Rectal smooth muscle tissue (tissue), 1 donor: Measurements from ENCODE around the gene LRRK1.

ENCODE experiments used
- H3K27ac ChIP-seq: one replicate; pipeline ENCODE4 v1.7.0; 2013; ENCODE audit warnings: low read depth, low read length, inconsistent platforms
- H3K27me3 ChIP-seq: one replicate; pipeline ENCODE4 v1.7.0; 2013; ENCODE audit warnings: low read length; ENCODE audit not compliant: control insufficient read depth, insufficient read depth
- H3K36me3 ChIP-seq: one replicate; pipeline ENCODE4 v1.7.0; 2013; ENCODE audit warnings: low read length; ENCODE audit not compliant: control insufficient read depth, insufficient read depth
- H3K4me1 ChIP-seq: one replicate; pipeline ENCODE4 v1.7.0; 2013; ENCODE audit warnings: low read length; ENCODE audit not compliant: control insufficient read depth, insufficient read depth
- H3K4me3 ChIP-seq: one replicate; pipeline ENCODE4 v1.7.0; 2013; ENCODE audit warnings: low read length
- H3K9ac ChIP-seq: one replicate; pipeline ENCODE4 v1.7.0; 2013; ENCODE audit warnings: low read length

The LRRK1 gene

GRCh38 chr15:100895721-100896120 lies 23.4 kb upstream of the LRRK1 start:
- no peaks in the 10 kb centered on the region for H3K36me3 ChIP-seq
- no peak overlapping the region for H3K9ac ChIP-seq
- no peak overlapping the region for H3K4me3 ChIP-seq
- H3K27me3 ChIP-seq = no peaks in the 10 kb centered on the region
- peaks cover 2% of the 10 kb centered on the region for H3K4me1 ChIP-seq
- H3K27ac ChIP-seq = no peak overlapping the region

- H3K4me1 ChIP-seq = peaks cover 13% of the 10 kb centered on the region
These were observed 21.7 kb upstream of the LRRK1 start for GRCh38 chr15:100897221-100898151.

GRCh38 chr15:100898152-100898490 lies 21.0 kb upstream of the LRRK1 start:
- peaks cover 17% of the 10 kb centered on the region for H3K4me1 ChIP-seq
- H3K4me3 ChIP-seq = no peak overlapping the region
- H3K27me3 ChIP-seq = no peaks in the 10 kb centered on the region
- no peak overlapping the region for H3K27ac ChIP-seq
- H3K9ac ChIP-seq = no peak overlapping the region
- H3K36me3 ChIP-seq = no peaks in the 10 kb centered on the region

More at GRCh38 chr15:100897221-100898151, 21.7 kb upstream of the LRRK1 start:
- H3K4me3 ChIP-seq = no peak overlapping the region
- H3K27me3 ChIP-seq = no peaks in the 10 kb centered on the region
- H3K27ac ChIP-seq = no peak overlapping the region
- H3K9ac ChIP-seq = no peak overlapping the region
- H3K36me3 ChIP-seq = no peaks in the 10 kb centered on the region

GRCh38 chr15:100898661-100899462 lies 20.3 kb upstream of the LRRK1 start:
- peaks cover 17% of the 10 kb centered on the region for H3K4me1 ChIP-seq
- H3K9ac ChIP-seq = no peak overlapping the region
- no peaks in the 10 kb centered on the region for H3K27me3 ChIP-seq
- no peak overlapping the region for H3K27ac ChIP-seq
- H3K36me3 ChIP-seq = no peaks in the 10 kb centered on the region
- H3K4me3 ChIP-seq = no peak overlapping the region

- Histone ChIP-seq H3K36me3 (no peaks in the 10 kb centered on the region), H3K27ac (no peak overlapping the region), H3K4me1 (peaks cover 17% of the 10 kb centered on the region)
These were observed 19.6 kb upstream of the LRRK1 start for GRCh38 chr15:100899601-100900000.

GRCh38 chr15:100900136-100900794 lies 18.9 kb upstream of the LRRK1 start:
- peak overlapping the region; percentile 57 for H3K27ac ChIP-seq
- no peak overlapping the region for H3K9ac ChIP-seq
- H3K4me3 ChIP-seq = no peak overlapping the region
- H3K36me3 ChIP-seq = no peaks in the 10 kb centered on the region
- H3K27me3 ChIP-seq = no peaks in the 10 kb centered on the region
- H3K4me1 ChIP-seq = peaks cover 17% of the 10 kb centered on the region

More at GRCh38 chr15:100899601-100900000, 19.6 kb upstream of the LRRK1 start:
- Histone ChIP-seq H3K4me3 (no peak overlapping the region), H3K9ac (no peak overlapping the region), H3K27me3 (no peaks in the 10 kb centered on the region)

- Histone ChIP-seq H3K4me1 (peaks cover 17% of the 10 kb centered on the region), H3K27ac (peak overlapping the region; percentile 57), H3K36me3 (no peaks in the 10 kb centered on the region), H3K27me3 (no peaks in the 10 kb centered on the region), H3K4me3 (no peak overlapping the region), H3K9ac (no peak overlapping the region)
These were observed 18.4 kb upstream of the LRRK1 start for GRCh38 chr15:100900795-100901169.

GRCh38 chr15:100901296-100901695 lies 17.9 kb upstream of the LRRK1 start:
- Histone ChIP-seq H3K9ac (no peak overlapping the region), H3K4me3 (no peak overlapping the region), H3K27me3 (no peaks in the 10 kb centered on the region), H3K27ac (peak overlapping the region; percentile 90), H3K4me1 (peaks cover 17% of the 10 kb centered on the region), H3K36me3 (no peaks in the 10 kb centered on the region)

- peak overlapping the region; percentile 90 for H3K27ac ChIP-seq
- peak overlapping the region; percentile 54 for H3K4me3 ChIP-seq
- peak overlapping the region; percentile 27 for H3K9ac ChIP-seq
- no peaks in the 10 kb centered on the region for H3K27me3 ChIP-seq
- no peaks in the 10 kb centered on the region for H3K36me3 ChIP-seq
- H3K4me1 ChIP-seq = peaks cover 17% of the 10 kb centered on the region
These were observed 17.3 kb upstream of the LRRK1 start for GRCh38 chr15:100901702-100902435.

- Histone ChIP-seq H3K4me1 (peaks cover 17% of the 10 kb centered on the region), H3K4me3 (no peak overlapping the region), H3K9ac (peak overlapping the region; percentile 27), H3K27ac (peak overlapping the region; percentile 90), H3K27me3 (no peaks in the 10 kb centered on the region), H3K36me3 (no peaks in the 10 kb centered on the region)
These were observed 16.6 kb upstream of the LRRK1 start for GRCh38 chr15:100902436-100903167.

GRCh38 chr15:100903168-100903554 lies 16.0 kb upstream of the LRRK1 start:
- no peak overlapping the region for H3K4me3 ChIP-seq
- no peak overlapping the region for H3K9ac ChIP-seq
- peaks cover 17% of the 10 kb centered on the region for H3K4me1 ChIP-seq
- peak overlapping the region; percentile 90 for H3K27ac ChIP-seq
- H3K27me3 ChIP-seq = no peaks in the 10 kb centered on the region
- no peaks in the 10 kb centered on the region for H3K36me3 ChIP-seq
